ENCODE measurements around the gene LRP1B. TPM values are rescaled to one million over a fixed set of nuclear protein-coding genes. Genes with fewer than 3 reads are reported as not detected.
"Not testable (repeated sequence)": the region's sequence is repeated elsewhere in the genome, so short reads cannot be mapped to it uniquely, and the experiment has no call there.

The LRP1B gene
- total RNA-seq, 1 experiment from 2014 or later: 0.11 TPM

- DNase-seq (ENCODE audit: low read depth): no peak
Measured at GRCh38 chr2:140718999-140719398, 1411.8 kb downstream of the LRP1B start.

- no peak for DNase-seq (ENCODE audit: low read depth)
Measured at GRCh38 chr2:140717481-140717880, 1413.3 kb downstream of the LRP1B start.

- DNase-seq (ENCODE audit: low read depth): no peak
Measured at GRCh38 chr2:140714586-140714985, 1416.2 kb downstream of the LRP1B start.

- DNase-seq (ENCODE audit: low read depth): no peak
Measured at GRCh38 chr2:140711867-140712266, 1418.9 kb downstream of the LRP1B start.

GRCh38 chr2:140701726-140702125 lies 1429.1 kb downstream of the LRP1B start:
- no peak for DNase-seq (ENCODE audit: low read depth)

GRCh38 chr2:140698636-140699035 lies 1432.2 kb downstream of the LRP1B start:
- no peak for DNase-seq (ENCODE audit: low read depth)

GRCh38 chr2:140696449-140696848 lies 1434.4 kb downstream of the LRP1B start:
- DNase-seq (ENCODE audit: low read depth): no peak

GRCh38 chr2:140695155-140695554 lies 1435.7 kb downstream of the LRP1B start:
- DNase-seq (ENCODE audit: low read depth): peak; percentile 74

GRCh38 chr2:140687825-140688224 lies 1443.0 kb downstream of the LRP1B start:
- DNase-seq (ENCODE audit: low read depth): no peak

- no peak for DNase-seq (ENCODE audit: low read depth)
Measured at GRCh38 chr2:140683658-140684057, 1447.2 kb downstream of the LRP1B start.

GRCh38 chr2:140680862-140681261 lies 1450.0 kb downstream of the LRP1B start:
- DNase-seq (ENCODE audit: low read depth): no peak

- no peak for DNase-seq (ENCODE audit: low read depth)
Measured at GRCh38 chr2:140679752-140680151, 1451.1 kb downstream of the LRP1B start.

- no peak for DNase-seq (ENCODE audit: low read depth)
Measured at GRCh38 chr2:140669911-140670310, 1460.9 kb downstream of the LRP1B start.

- no peak for DNase-seq (ENCODE audit: low read depth)
Measured at GRCh38 chr2:140667203-140667602, 1463.6 kb downstream of the LRP1B start.

- no peak for DNase-seq (ENCODE audit: low read depth)
Measured at GRCh38 chr2:140662504-140662903, 1468.3 kb downstream of the LRP1B start.

- no peak for DNase-seq (ENCODE audit: low read depth)
Measured at GRCh38 chr2:140658760-140659692, 1471.8 kb downstream of the LRP1B start.

GRCh38 chr2:140657657-140658056 lies 1473.2 kb downstream of the LRP1B start:
- DNase-seq (ENCODE audit: low read depth): no peak

- DNase-seq (ENCODE audit: low read depth): no peak
Measured at GRCh38 chr2:140654565-140654964, 1476.3 kb downstream of the LRP1B start.

GRCh38 chr2:140650825-140651224 lies 1480.0 kb downstream of the LRP1B start:
- DNase-seq (ENCODE audit: low read depth): peak; percentile 51

- DNase-seq (ENCODE audit: low read depth): not testable (repeated sequence)
Measured at GRCh38 chr2:140650134-140650533, 1480.7 kb downstream of the LRP1B start.

GRCh38 chr2:140648393-140648792 lies 1482.4 kb downstream of the LRP1B start:
- no peak for DNase-seq (ENCODE audit: low read depth)

GRCh38 chr2:140643761-140644187 lies 1487.0 kb downstream of the LRP1B start:
- peak; percentile 74 for DNase-seq (ENCODE audit: low read depth)

- DNase-seq (ENCODE audit: low read depth): no peak
Measured at GRCh38 chr2:140641163-140641562, 1489.7 kb downstream of the LRP1B start.

Data from LHCN-M2 (cell line).